HG03135 (cell line): ENCODE data around the gene BCL2L2.
"Not testable (repeated sequence)": the region's sequence is repeated elsewhere in the genome, so short reads cannot be mapped to it uniquely, and the experiment has no call there.

Experiments
- ATAC-seq: cut with Tn5 transposase; IDR thresholded peaks from one replicate; pipeline ENCODE4 v1.9.1; 2021; ENCODE audit warnings: mild to moderate bottlenecking, moderate library complexity; ENCODE audit not compliant: unreplicated experiment

The BCL2L2 gene, protein sequence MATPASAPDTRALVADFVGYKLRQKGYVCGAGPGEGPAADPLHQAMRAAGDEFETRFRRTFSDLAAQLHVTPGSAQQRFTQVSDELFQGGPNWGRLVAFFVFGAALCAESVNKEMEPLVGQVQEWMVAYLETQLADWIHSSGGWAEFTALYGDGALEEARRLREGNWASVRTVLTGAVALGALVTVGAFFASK

DNA sequence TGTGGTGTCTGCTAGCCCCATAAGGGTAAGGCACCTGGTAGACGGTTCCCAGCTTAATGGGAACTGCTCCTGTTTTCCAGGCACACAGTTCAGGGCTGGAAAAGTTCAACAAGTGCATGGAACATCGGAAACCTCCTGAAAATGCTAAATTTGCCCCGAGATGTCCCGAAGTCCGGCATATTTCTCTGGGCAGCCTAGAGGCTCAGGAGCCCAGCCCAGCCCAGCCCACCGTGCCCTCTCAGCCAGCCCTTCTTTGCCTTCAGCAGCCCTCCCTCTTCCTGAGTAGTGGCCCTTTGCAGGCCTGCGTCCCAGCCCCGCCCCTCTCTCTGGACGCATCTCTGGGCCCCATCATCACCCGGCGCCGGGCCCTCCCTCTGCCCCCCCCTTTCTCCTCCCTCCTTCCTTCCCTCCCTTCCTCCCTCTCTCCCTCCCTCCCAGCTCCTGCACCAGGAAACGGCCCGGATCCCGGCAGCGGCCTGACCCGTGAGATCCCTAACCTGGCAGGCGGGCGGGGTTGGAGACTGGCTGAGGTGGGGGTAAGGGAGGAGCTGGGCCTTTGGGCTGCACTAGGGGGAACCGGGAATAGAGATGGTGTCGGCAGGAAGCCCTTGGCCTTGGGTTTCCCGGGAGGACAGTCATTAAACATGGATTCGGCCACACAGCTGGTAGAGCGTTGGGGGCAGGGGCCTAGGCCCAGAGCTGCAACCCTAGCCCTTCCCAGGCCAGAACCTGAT, at the start of gene BCL2L2:
BCL2L2 (plus strand) TSS at position 422 of the 734 bp plus-strand sequence. CDS start 935 bp downstream, outside the sequence.
- ATAC-seq = no peak

DNA sequence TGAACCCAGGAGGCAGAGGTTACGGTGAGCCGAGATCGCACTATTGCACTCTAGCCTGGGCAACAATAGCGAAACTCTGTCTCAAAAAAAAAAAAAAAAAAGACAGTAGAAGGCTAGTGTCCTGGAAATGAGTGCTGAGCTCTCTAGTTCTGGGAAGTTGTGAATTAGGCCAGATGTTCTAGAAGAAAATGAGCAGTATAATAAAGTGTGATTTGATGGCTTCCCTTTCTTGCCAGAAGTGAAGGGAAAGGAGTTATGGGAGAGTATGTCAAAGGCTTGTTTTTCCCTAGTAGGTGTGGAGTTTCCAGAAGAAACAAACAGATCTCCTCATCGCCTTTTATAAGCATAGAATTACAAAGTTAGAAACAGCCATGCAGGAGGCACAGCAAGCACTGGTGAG, 48.4 kb upstream of the BCL2L2 start:
- ATAC-seq = no peak

DNA sequence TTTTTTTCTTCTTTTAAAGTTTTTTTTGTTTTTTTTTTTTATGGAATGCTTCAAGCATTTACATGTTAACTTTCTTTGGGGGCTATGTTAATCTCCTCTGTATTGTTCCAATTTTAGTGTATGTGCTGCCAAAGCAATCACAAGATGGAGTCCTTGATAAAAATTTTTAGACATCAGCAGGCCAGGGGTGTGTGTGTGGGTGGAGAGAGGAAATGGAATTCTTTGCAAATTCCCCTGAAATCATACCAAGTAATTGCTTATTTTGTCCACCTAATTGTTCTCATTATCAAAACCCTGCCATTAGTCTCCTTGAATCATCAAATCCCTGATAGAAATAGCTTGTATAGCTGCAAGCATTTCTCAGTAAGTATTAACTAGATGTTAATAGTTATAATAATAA, 47.2 kb upstream of the BCL2L2 start:
- ATAC-seq = no peak

DNA sequence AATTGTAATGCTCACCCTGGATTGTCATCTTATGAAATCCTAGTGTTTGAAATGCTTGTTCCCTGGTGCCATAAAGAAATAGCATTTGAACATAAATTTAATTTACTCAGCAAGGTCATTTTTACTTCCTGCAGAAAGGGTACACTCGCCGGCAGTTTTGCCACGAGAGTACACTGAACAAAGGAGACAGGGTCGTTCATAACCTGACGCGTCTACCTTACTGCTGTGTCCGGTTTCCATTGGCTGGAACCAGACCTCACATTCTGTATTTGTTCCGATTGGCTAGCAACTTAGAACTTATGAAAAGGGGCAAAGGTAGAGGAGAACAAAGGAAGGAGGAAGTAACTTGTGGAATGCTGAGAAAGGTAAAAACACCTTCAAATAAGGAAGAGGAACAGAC, 45.8 kb upstream of the BCL2L2 start:
- ATAC-seq = not testable (repeated sequence)

DNA sequence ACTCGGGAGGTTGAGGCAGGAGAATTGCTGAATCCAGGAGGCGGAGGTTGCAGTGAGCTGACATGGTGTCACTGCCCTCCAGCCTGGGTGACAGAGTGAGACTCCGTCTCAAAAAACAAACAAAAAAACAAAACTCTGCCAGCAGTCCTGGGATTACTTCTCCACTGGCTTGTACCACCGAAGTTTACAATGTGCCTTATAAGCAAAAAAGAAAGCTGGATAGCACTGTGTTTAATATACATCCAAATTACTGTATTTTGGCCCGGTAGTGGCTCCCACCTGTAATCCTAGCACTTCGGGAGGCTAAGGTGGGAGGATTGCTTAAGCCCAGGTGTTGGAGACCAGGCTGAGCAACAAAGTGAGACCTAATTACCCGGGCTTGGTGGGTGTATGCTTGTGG, 37.4 kb upstream of the BCL2L2 start:
- no peak for ATAC-seq

DNA sequence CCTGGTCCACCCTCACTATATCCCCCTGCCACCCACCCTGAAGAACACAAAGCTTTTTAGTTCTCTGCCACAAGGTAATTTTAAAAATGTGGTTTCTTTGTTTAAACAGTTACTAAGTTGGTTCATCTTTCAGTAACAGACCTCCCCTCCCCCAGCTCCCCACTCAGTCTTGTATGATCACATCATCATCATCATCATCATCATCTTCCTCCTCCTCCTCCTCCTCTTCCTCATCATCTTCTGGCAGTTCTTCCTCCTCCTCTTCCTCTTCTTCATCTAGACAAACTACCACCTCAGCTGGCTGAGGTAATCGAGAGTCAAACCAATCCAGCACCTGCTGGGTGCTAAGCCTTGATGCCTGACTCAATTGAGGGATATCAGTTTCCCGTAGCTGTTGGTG, 31.2 kb upstream of the BCL2L2 start:
- ATAC-seq = no peak

DNA sequence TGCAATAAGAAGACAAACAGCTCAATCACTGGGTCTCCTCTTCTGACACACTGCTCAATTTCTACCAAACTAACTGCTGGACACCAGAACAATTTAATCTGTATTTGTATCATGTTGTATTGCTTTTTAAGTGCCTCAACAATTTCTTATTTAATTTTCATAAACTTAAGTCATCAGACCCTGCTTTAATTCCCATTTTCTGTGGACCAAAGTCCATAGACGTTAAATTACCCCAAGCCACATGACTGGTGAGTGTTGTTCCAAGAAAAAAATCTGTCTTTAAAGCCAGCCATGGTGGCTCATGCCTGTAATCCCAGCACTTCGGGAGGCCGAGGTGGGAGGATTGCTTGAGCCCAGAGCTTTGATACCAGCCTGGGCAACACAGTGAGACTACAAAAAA, 29.4 kb upstream of the BCL2L2 start:
- no peak for ATAC-seq

DNA sequence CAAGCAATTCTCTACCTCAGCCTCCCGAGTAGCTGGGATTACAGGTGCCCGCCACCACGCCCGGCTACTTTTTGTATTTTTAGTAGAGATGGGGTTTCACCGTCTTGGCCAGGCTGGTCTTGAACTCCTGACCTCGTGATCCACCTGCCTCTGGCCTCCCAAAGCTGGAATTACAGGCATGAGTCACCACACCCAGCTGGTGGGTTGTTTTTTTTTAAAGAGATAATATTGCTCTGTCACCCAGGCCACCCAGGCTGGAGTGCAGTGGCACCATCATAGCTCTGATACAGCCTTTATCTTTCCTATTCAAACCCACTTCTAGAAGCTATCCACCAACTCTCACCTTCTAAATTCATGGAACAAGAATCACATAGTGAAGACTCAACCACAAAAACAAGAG, 28.7 kb upstream of the BCL2L2 start:
- not testable (repeated sequence) for ATAC-seq

DNA sequence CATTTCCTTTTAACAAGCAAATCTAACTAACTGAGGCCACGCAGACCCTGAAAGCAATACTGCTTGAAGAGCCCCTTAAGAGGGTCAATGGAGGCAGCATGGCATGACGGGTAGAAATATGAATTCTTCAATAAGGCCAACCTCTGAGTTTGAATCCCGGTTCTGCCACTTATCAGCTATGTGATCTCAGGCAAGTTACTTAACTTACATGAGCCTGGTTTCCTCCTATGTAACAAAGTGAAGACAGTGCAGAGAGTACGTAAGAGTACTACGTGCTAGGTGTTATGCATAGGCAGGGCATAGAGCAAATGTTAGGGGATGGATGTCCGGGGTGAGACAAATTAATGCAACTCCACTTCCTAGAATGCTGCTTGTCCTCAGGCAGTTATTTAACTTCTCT, 25.4 kb upstream of the BCL2L2 start:
- ATAC-seq = no peak

DNA sequence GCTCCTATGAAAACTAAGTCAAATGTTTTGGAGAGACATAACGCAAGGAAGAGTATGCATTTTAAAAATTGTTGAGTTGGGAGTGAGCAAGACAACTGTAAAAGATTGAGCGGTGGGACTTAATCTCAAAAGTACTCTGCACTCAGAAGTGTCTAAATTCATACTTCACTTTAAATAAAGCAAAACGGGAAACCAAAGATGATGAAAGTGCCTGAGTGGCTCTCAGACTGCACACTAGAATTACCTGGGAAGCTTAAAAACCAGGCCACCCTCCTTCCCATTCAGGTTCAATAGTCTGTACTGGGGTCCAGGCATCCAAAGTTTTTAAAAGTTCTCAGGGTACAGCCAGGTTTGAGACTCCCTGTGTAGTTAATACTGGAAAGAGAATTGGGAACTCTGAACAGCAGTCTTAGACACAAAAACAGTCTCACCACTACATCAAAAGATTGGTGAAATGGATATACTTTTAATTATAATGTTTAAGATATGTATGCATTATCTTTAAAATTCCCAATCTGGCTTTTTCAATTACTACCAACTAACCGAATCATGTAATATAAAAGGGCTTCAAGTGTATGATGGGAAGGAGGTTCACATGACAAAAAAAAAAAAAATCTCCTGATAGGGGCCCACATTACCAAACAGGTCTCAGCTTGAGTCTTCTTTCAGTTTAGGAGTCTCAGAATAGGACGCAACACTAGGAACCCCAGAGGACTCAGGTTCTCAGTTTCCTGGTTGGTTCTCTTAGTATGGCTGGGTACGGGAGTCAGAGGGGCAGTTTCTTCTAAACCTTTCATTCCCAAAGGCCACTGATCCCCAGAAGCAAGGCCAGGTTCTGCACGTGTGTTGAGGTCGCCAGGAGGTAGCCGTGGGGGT, 21.7 kb upstream of the BCL2L2 start:
- no peak for ATAC-seq

DNA sequence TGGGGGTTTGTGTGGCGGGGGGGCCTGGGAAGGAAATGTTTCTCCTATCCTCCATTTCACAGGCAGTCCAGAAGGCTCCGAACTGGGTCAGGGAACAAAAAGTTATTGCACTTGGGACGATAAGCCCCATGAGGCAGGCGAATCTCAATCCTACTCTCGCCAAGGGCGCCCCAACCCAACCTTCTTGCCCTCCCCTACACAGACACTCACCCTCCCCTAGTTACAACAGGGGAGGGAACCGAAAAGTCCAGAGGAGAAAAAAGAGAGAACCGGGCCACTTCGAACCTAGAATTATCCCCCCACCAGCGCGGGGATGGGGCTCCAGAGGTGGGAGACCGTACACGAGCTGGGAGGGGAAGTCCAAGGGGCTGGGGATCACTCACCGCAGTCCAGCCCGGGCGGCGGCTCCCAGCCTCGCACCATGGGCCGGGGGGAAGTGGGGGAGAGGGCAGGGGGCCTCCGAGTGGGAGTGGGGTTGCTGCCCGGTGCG, 21.1 kb upstream of the BCL2L2 start:
- peak; percentile 27 for ATAC-seq

DNA sequence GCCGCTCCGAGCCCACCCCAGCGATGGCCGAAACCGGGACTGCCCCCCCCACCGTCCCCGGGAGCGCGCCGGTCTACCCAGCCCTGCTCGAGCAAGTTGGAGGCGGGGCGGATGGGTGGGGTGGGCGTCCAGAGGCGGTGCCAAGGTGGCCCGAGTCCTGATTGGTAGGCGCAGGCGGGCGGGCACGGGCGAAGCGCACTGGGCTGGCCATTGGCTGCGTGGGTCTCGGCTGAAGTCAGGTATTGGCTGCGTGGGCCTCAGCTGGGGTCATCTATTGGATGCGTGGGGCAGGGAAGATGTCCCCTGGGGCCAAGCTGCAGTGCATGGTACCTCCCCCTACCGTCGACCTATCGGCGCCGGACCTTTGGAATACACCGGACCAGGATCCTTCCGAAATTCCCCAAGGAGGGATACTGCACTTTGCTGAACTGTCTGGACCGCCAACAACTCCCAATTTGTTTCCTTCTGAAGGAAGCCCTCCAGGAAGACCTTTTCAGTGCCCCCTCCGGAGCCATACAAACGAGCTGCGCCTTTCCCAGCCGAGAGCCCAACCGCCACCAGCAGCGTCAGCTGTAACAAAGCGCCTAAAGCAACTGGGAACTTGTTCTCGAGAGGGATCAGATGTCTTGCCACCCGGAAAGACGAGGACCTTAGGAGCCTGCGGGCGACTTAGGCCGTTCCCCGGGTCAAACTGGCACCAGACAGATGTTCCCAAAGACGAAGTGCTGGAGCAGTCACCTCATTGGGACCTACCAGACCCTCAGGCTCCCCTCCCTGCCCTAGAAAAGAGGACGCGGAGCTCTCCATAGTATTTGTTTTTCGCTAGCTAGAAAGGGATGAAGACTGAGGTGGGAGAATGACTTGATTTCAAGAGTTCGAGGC, 20.4 kb upstream of the BCL2L2 start, which contains the start of gene HOMEZ:
HOMEZ (minus strand) TSS at position 113 of the 882 bp plus-strand sequence. CDS start 180 bp downstream, outside the sequence.
- peak; percentile 98 for ATAC-seq

DNA sequence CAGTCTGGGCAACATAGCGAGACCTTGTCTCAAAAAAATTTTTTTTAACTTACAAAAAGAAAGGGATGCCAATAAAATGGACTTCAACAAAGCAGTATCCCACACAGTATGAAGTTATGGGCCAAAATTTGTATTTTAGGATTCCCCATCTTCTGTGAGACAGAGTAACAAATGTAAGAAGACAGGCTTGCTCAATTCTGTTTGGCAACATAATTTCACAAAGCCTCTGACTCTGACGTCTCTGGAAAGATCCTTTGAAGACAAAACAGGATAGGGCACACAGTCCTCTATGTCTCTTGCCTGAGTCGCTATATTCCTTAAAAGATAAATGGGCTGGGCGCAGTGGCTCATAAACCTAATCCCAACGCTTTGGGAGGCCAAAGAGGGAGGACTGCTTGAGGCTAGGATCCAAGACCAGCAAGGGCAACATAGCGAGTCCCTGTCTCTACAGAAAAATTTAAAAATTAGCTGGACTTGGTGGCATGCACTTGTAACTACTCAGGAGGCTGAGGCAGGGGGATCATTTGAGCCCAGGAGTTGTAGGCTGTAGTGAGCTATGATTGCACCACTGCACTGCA, 19.6 kb upstream of the BCL2L2 start:
- ATAC-seq = no peak

DNA sequence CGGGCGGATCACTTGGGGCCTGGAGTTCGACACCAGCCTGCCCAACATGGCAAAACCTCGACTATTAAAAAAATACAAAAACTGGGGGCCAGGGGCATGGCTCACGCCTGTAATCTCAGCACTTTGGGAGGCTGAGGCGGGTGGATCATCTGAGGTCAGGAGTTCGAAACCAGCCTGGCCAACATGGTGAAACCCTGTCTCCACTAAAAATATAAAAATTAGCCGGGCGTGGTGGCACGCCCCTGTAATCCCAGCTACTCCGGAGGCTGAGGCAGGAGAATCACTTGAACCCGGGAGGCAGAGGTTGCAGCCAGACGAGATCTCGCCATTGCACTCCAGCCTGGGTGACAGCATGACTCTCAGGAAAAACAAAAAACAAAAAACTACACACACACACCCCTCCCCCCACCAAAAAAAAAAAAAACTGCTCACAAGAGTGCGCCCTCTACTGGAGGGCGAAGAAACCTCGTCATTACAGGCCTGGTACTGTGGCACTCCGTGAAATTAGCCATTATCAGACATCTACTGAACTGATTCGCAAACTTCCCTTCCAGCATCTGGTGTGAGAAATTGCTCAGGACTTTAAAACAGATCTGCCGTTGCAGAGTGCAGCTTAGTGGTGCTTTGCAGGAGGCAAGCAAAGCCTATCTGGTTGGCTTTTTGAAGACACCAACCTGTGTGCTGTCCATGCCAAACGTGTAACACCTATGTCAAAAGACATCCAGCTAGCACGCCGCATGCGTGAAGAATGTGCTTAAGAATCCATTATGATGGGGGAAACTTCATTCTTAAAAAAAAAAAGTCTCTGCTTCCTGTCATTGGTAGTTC, 11.7 kb upstream of the BCL2L2 start:
- peak; percentile 48 for ATAC-seq

DNA sequence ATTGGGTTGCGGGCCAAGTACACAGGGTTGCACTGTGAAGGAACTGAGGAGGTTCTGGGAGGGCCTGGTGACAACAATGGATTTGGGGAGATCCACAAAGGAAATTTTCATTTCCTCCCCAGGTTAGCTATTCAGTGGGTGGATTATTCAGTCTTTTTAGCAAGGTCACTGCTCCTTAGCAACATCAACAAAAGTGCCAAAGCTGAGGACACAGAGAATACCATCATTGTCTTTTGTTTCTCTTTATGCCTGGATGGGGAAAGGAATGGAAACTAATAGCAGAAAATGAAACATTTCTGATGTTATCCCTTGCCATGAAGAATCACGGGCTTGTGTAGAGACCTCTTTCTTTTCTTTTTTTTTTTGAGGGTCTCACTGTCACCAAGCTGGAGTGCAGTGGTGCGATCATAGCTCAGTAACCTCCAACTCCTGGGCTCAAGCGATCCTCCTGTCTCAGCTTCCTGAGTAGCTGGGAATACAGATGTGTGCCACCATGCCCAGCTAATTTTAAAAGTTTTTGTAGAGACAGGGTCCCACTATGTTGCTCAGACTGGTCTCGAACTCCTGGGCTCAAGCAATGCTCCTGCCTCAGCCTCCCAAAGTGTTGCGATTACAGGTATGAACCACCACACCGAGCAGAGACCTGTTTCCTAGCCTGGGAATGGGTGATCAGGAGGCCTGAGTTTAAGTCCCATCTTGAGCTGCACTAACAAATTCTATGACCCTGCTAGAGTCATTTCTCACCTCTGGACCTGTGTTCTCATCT, 10.4 kb upstream of the BCL2L2 start:
- no peak for ATAC-seq

DNA sequence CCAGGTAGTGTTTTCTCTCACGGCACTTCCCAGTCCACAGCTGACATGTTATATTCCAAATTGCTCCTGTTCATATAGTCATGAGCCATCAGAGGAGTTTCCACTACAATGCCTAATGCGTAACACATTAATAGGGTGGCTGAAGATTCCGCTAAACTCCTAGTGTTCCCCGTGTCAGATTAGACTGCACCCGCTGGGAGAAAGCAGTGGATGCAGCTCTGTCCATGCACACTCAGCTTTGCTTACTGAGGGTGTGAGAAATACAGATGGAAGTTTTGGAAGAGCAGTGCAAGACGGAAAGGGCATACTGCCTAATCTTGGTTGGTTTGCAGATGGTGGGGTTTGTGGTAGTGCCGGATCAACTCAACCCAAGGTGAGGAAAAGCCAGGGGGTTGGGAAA, 9.5 kb upstream of the BCL2L2 start:
- no peak for ATAC-seq

DNA sequence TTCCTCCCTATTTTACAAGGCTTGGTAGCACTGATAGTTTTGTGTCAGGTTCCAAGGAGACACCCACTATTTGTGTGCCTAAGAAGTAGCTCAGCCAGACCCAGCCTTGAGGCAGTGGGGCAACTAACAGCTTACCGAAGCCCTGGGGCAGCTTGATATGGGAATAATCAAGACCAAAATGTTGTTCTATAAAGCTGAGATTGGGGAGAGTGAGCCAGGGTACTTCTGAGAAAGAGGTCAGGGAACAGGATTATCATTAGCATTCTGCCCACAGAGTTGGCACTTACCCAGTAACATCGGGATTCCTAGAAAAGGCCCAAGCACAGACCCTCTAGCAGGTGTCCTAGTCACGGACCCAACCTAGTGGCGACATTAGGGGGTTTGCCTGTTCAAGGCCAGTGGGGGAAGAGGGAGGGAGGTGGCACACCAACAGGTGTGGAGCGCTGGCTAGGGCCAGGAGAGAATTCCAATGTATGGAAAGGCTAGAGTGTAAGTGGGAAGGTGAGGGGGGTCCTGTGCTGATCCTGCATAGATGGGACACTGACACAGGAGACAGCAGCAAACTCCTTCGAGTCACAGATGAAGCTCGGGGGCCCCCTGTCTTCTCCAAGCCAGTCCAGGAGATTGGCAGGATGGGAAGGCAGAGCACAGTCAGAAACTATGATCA, 8.9 kb upstream of the BCL2L2 start:
- no peak for ATAC-seq
